HEK293 (cell line): Measurements from ENCODE around the gene CPLX1.
"Not testable (repeated sequence)": the region's sequence is repeated elsewhere in the genome, so short reads cannot be mapped to it uniquely, and the experiment has no call there.

Experiments used
- CTCF ChIA-PET: fragments of 350-600 bp; formaldehyde crosslinking; extraction: SDS; loops from one replicate; lab custom pipeline; 2021; ENCODE audit warnings: antibody characterized with exemption; lab: Yijun Ruan, JAX
- POLR2A ChIA-PET: fragments of 300-600 bp; formaldehyde crosslinking; extraction: SDS; loops from one replicate; lab custom pipeline; 2020; ENCODE audit warnings: antibody characterized with exemption, inconsistent platforms; lab: Yijun Ruan, JAX
- H3K27ac ChIP-seq: fragments of 200-500 bp; sonication (Bioruptor generic); 2 replicates; pipeline ENCODE4 v1.5.1; 2014; ENCODE audit warnings: low read depth, low read length, control low read depth, inconsistent platforms; ENCODE audit errors: extremely low read depth
- H3K36me3 ChIP-seq, 2 experiments: fragments of 200-500 bp in 1 of 2; sonication (Bioruptor generic) in 1 of 2; 1 replicate in 1 of 2; 2 replicates in 1 of 2; pipeline ENCODE4 v1.5.1; 2014 to 2017; ENCODE audit warnings: inconsistent platforms in 2 of 2, low read length in 2 of 2; ENCODE audit not compliant: control insufficient read depth in 2 of 2, insufficient read depth in 1 of 2
- H3K4me1 ChIP-seq: fragments of 200-500 bp; sonication (Bioruptor generic); 2 replicates; pipeline ENCODE4 v1.5.1; 2014; ENCODE audit warnings: mild to moderate bottlenecking, low read length, inconsistent platforms; ENCODE audit not compliant: control insufficient read depth, insufficient read depth
- H3K4me3 ChIP-seq: 2 replicates; pipeline ENCODE4 v1.5.1; 2011; ENCODE audit warnings: low read depth, mild to moderate bottlenecking, control low read depth, low read length, moderate library complexity
- H3K9me3 ChIP-seq: fragments of 200-500 bp; sonication (Bioruptor generic); 2 replicates; pipeline ENCODE4 v1.5.1; 2014; ENCODE audit warnings: low read depth, low read length, inconsistent platforms; ENCODE audit not compliant: control insufficient read depth, insufficient read depth
- ZNF146 ChIP-seq: fragments of 450-650 bp; formaldehyde crosslinking; IDR thresholded peaks from 2 replicates; pipeline ENCODE4 v1.5.1; 2016; ENCODE audit warnings: missing biosample characterization, missing genetic modification characterization
- TF ChIP-seq, protein P1 (sequence below): fragments of 450-650 bp; formaldehyde crosslinking; IDR thresholded peaks from 2 replicates; pipeline ENCODE4 v1.5.1; 2016; ENCODE audit warnings: missing biosample characterization, missing genetic modification characterization, borderline replicate concordance
- TF ChIP-seq, protein P2 (sequence below): fragments of 450-650 bp; formaldehyde crosslinking; optimal IDR thresholded peaks from 2 replicates; pipeline ENCODE3; 2016; ENCODE audit warnings: missing biosample characterization, mild to moderate bottlenecking, missing genetic modification characterization
- TF ChIP-seq, protein P3 (sequence below): fragments of 450-650 bp; formaldehyde crosslinking; IDR thresholded peaks from 2 replicates; pipeline ENCODE4 v1.5.1; 2016; ENCODE audit warnings: missing biosample characterization, missing genetic modification characterization
- TF ChIP-seq, protein P4 (sequence below): fragments of 450-650 bp; formaldehyde crosslinking; IDR thresholded peaks from 2 replicates; pipeline ENCODE4 v1.5.1; 2016; ENCODE audit warnings: missing biosample characterization, missing genetic modification characterization
- TF ChIP-seq, protein P5 (sequence below): fragments of 450-650 bp; formaldehyde crosslinking; IDR thresholded peaks from 2 replicates; pipeline ENCODE4 v1.5.1; 2016; ENCODE audit warnings: missing biosample characterization, missing genetic modification characterization

CPLX1 gene

DNA sequence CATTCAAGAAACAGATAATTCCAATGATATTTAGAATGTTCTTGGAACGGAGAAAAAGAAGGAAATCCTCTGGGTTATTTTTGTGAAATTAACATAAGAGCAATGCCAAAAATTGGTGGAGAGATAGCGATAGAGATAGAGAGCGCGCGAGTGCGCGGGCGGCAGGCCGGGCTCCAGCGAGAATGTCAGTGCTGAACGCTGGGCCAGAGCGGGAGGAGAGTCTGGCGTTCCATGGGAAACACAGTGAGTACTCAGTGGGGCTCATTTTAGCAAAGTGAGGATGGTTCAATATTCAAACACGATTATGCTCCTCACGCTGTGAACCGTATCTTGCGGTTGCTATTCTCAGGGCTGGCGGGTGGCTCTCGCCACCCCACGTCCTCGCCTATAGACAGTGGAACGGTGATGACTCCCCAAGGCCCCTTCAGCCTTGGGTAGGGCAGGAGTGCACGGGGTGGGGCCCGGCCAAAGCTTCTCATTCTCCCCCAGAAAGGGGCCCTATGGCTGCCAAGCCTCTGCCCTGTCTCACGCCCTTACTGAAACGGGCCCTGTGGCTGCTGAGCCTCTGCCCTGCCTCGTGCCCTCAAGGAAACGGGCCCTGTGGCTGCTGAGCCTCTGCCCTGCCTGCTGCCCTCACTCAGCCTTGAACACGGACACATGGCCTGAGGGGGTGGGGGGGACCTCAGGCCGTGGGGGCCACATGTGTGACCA is 16.9 kb downstream of the CPLX1 start (continued):
- TF ChIP-seq, protein P1, sequence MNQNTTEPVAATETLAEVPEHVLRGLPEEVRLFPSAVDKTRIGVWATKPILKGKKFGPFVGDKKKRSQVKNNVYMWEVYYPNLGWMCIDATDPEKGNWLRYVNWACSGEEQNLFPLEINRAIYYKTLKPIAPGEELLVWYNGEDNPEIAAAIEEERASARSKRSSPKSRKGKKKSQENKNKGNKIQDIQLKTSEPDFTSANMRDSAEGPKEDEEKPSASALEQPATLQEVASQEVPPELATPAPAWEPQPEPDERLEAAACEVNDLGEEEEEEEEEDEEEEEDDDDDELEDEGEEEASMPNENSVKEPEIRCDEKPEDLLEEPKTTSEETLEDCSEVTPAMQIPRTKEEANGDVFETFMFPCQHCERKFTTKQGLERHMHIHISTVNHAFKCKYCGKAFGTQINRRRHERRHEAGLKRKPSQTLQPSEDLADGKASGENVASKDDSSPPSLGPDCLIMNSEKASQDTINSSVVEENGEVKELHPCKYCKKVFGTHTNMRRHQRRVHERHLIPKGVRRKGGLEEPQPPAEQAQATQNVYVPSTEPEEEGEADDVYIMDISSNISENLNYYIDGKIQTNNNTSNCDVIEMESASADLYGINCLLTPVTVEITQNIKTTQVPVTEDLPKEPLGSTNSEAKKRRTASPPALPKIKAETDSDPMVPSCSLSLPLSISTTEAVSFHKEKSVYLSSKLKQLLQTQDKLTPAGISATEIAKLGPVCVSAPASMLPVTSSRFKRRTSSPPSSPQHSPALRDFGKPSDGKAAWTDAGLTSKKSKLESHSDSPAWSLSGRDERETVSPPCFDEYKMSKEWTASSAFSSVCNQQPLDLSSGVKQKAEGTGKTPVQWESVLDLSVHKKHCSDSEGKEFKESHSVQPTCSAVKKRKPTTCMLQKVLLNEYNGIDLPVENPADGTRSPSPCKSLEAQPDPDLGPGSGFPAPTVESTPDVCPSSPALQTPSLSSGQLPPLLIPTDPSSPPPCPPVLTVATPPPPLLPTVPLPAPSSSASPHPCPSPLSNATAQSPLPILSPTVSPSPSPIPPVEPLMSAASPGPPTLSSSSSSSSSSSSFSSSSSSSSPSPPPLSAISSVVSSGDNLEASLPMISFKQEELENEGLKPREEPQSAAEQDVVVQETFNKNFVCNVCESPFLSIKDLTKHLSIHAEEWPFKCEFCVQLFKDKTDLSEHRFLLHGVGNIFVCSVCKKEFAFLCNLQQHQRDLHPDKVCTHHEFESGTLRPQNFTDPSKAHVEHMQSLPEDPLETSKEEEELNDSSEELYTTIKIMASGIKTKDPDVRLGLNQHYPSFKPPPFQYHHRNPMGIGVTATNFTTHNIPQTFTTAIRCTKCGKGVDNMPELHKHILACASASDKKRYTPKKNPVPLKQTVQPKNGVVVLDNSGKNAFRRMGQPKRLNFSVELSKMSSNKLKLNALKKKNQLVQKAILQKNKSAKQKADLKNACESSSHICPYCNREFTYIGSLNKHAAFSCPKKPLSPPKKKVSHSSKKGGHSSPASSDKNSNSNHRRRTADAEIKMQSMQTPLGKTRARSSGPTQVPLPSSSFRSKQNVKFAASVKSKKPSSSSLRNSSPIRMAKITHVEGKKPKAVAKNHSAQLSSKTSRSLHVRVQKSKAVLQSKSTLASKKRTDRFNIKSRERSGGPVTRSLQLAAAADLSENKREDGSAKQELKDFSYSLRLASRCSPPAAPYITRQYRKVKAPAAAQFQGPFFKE: no peak
- TF ChIP-seq, all 188 proteins: peak for 0

DNA sequence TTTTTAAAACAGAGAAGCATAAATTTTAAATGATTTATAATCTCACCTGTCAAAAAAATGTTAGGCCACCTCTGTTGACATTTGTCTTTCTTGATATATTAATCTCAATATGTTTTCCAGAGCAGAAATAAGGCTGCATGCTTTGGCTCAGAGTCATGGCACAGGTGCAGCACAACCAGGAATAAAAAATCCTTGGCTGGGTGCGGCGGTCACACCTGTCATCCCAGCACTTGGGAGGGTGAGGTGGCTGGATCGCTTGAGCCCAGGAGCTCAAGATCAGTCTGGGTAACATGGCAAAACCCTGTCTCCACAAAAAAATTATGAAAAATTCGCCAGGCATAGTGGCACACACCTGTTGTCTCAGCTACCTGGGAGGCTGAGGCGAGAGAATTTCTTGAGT is 18.1 kb downstream of the CPLX1 start:
- Histone ChIP-seq H3K4me1 (no peaks in the 10 kb centered on the region), H3K27ac (no peak overlapping the region), H3K4me3 (no peak overlapping the region), H3K36me3 (no peaks in the 10 kb centered on the region), H3K9me3 (no peaks in the 10 kb centered on the region)
- POLR2A ChIA-PET: no interaction called here
- TF ChIP-seq, protein P2, sequence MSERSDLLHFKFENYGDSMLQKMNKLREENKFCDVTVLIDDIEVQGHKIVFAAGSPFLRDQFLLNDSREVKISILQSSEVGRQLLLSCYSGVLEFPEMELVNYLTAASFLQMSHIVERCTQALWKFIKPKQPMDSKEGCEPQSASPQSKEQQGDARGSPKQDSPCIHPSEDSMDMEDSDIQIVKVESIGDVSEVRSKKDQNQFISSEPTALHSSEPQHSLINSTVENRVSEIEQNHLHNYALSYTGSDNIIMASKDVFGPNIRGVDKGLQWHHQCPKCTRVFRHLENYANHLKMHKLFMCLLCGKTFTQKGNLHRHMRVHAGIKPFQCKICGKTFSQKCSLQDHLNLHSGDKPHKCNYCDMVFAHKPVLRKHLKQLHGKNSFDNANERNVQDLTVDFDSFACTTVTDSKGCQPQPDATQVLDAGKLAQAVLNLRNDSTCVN: no peak
- TF ChIP-seq, protein P3, sequence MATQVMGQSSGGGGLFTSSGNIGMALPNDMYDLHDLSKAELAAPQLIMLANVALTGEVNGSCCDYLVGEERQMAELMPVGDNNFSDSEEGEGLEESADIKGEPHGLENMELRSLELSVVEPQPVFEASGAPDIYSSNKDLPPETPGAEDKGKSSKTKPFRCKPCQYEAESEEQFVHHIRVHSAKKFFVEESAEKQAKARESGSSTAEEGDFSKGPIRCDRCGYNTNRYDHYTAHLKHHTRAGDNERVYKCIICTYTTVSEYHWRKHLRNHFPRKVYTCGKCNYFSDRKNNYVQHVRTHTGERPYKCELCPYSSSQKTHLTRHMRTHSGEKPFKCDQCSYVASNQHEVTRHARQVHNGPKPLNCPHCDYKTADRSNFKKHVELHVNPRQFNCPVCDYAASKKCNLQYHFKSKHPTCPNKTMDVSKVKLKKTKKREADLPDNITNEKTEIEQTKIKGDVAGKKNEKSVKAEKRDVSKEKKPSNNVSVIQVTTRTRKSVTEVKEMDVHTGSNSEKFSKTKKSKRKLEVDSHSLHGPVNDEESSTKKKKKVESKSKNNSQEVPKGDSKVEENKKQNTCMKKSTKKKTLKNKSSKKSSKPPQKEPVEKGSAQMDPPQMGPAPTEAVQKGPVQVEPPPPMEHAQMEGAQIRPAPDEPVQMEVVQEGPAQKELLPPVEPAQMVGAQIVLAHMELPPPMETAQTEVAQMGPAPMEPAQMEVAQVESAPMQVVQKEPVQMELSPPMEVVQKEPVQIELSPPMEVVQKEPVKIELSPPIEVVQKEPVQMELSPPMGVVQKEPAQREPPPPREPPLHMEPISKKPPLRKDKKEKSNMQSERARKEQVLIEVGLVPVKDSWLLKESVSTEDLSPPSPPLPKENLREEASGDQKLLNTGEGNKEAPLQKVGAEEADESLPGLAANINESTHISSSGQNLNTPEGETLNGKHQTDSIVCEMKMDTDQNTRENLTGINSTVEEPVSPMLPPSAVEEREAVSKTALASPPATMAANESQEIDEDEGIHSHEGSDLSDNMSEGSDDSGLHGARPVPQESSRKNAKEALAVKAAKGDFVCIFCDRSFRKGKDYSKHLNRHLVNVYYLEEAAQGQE: no peak
- TF ChIP-seq, protein P4, sequence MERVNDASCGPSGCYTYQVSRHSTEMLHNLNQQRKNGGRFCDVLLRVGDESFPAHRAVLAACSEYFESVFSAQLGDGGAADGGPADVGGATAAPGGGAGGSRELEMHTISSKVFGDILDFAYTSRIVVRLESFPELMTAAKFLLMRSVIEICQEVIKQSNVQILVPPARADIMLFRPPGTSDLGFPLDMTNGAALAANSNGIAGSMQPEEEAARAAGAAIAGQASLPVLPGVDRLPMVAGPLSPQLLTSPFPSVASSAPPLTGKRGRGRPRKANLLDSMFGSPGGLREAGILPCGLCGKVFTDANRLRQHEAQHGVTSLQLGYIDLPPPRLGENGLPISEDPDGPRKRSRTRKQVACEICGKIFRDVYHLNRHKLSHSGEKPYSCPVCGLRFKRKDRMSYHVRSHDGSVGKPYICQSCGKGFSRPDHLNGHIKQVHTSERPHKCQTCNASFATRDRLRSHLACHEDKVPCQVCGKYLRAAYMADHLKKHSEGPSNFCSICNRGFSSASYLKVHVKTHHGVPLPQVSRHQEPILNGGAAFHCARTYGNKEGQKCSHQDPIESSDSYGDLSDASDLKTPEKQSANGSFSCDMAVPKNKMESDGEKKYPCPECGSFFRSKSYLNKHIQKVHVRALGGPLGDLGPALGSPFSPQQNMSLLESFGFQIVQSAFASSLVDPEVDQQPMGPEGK (tag by site-specific recombination): no peak
- CTCF ChIA-PET: interaction anchor here (0.7 kb wide), 1 partner anchor 17 kb away, joined by 3 read pairs; no protein-coding TSS in a partner anchor

DNA sequence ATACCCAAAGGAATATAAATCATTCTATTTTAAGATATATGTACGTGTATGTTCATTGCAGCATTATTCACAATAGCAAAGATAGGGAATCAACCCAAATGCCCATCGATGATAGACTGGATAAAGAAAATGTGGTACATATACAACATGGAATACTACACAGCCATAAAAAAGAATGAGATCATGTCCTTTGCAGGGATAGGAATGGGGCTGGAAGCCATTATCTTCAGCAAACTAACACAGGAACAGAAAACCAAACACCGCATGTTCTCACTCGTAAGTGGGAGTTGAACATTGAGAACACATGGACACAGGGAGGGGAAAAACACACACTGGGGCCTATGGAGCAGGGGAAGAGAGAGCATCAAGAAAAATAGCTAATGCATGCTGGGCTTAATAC is 18.9 kb downstream of the CPLX1 start:
- H3K36me3 ChIP-seq, H3K9me3 ChIP-seq, H3K4me3 ChIP-seq, H3K4me1 ChIP-seq, POLR2A ChIA-PET, H3K27ac ChIP-seq: not testable (repeated sequence)
- TF ChIP-seq ZNF146 (tag by site-specific recombination): peak; percentile 65; the same call in 1 of the 2 replicates
- TF ChIP-seq, protein P5, sequence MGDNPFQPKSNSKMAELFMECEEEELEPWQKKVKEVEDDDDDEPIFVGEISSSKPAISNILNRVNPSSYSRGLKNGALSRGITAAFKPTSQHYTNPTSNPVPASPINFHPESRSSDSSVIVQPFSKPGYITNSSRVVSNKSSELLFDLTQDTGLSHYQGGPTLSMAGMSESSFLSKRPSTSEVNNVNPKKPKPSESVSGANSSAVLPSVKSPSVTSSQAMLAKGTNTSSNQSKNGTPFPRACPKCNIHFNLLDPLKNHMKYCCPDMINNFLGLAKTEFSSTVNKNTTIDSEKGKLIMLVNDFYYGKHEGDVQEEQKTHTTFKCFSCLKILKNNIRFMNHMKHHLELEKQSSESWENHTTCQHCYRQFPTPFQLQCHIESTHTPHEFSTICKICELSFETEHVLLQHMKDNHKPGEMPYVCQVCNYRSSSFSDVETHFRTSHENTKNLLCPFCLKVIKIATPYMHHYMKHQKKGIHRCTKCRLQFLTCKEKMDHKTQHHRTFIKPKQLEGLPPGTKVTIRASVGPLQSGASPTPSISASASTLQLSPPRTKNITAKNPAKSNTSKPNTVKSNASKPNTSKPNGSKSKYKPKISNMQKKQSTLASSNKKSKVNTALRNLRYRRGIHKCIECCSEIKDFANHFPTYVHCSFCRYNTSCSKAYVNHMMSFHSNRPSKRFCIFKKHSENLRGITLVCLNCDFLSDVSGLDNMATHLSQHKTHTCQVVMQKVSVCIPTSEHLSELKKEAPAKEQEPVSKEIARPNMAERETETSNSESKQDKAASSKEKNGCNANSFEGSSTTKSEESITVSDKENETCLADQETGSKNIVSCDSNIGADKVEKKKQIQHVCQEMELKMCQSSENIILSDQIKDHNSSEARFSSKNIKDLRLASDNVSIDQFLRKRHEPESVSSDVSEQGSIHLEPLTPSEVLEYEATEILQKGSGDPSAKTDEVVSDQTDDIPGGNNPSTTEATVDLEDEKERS (tag by site-specific recombination): 0 out of 2 replicates have a peak, but pooled peaks have one; percentile 32
- CTCF ChIA-PET: interaction anchor here (0.7 kb wide), 1 partner anchor 18 kb away, joined by 3 read pairs; no protein-coding TSS in a partner anchor
